ENCODE data around the gene HDGF. TPM values are rescaled to one million over a fixed set of nuclear protein-coding genes. Genes with fewer than 3 reads are reported as not detected.

HDGF gene
- total and polyA plus RNA-seq, 4 donors: 41.7 to 148 (median 119) TPM

DNA sequence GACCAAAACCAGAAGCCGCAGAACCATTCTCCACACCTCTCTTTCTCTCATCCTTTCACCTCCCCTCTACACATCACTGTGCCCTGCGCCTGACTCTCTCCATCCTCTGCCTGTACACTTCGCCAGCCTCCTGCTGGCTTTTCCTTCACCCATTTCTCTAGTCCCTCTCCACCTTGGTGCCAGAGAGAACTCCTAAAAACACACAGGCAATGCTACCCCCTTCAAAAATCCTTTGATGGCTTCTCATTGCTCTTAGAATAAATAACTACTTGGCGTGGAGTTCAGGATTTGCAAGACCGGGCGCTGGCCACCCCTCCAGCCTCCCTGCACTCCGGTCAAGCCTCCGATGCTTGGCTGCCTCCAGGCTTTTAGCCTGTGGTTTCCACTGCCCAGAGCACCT, 54.7 kb downstream of the HDGF start:
- no peak for DNase-seq (ENCODE audit: low spot score)
- H3K4me3 ChIP-seq (ENCODE audit: low read depth in 1 of 3, low read length in 3 of 3): no peak overlapping the region
- no peak overlapping the region for H3K9ac ChIP-seq (ENCODE audit: low read depth in 1 of 2, low read length in 2 of 2)
- WGBS: 91% methylated on average over 8 of the region's 8 CpGs
- TF ChIP-seq, protein P1, sequence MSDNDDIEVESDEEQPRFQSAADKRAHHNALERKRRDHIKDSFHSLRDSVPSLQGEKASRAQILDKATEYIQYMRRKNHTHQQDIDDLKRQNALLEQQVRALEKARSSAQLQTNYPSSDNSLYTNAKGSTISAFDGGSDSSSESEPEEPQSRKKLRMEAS (IDR thresholded peaks at IDR 0.05): no peak
- TF ChIP-seq FOXA2 (IDR thresholded peaks at IDR 0.05): no peak
- no peak for TF ChIP-seq HNF4A (conservative IDR thresholded peaks at IDR 0.05)
- TF ChIP-seq RAD21 (IDR thresholded peaks at IDR 0.05): no peak
- TF ChIP-seq HNF4G (IDR thresholded peaks at IDR 0.05): no peak
- TF ChIP-seq, protein P2, sequence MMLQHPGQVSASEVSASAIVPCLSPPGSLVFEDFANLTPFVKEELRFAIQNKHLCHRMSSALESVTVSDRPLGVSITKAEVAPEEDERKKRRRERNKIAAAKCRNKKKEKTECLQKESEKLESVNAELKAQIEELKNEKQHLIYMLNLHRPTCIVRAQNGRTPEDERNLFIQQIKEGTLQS (IDR thresholded peaks at IDR 0.05): no peak
- no peaks in the 10 kb centered on the region for H3K4me1 ChIP-seq (ENCODE audit: control insufficient read depth in 4 of 4, insufficient read depth in 4 of 4, low read length in 3 of 4)
- H3K36me3 ChIP-seq (ENCODE audit: control insufficient read depth in 4 of 4, insufficient read depth in 3 of 4, low read depth in 1 of 4, low read length in 3 of 4): no peaks in the 10 kb centered on the region
- no peaks in the 10 kb centered on the region for H3K9me3 ChIP-seq (ENCODE audit: control insufficient read depth in 4 of 4, low read length in 3 of 4)
- no peaks in the 10 kb centered on the region for H3K27me3 ChIP-seq (ENCODE audit: control insufficient read depth in 4 of 4, insufficient read depth in 4 of 4, low read length in 3 of 4)
- no peak overlapping the region for H3K27ac ChIP-seq (ENCODE audit: low read depth in 1 of 2, low read length in 2 of 2)

DNA sequence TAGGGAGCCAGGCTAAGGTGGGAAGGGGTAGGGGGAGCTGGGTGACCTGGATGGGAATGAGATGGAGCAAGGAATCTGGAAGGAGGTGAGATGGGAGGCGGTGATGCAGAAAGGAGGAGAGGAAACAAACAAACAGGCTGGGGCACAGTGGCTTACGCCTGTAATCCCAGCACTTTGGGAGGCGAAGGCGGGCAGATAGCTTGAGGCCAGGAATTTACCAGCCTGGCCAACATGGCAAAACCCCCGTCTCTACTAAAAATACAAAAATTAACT, 56.8 kb downstream of the HDGF start:
- Histone ChIP-seq H3K4me3 (ENCODE audit: low read depth in 1 of 3, low read length in 3 of 3) (no peak overlapping the region), H3K9ac (ENCODE audit: low read depth in 1 of 2, low read length in 2 of 2) (no peak overlapping the region), H3K27me3 (ENCODE audit: control insufficient read depth in 4 of 4, insufficient read depth in 4 of 4, low read length in 3 of 4) (peaks cover 0 to 2% (median under 1%) of the 10 kb centered on the region in 4 donors), H3K9me3 (ENCODE audit: control insufficient read depth in 4 of 4, low read length in 3 of 4) (no peaks in the 10 kb centered on the region), H3K27ac (ENCODE audit: low read depth in 1 of 2, low read length in 2 of 2) (no peak overlapping the region), H3K4me1 (ENCODE audit: control insufficient read depth in 4 of 4, insufficient read depth in 4 of 4, low read length in 3 of 4) (peaks cover 0 to 2% (median under 1%) of the 10 kb centered on the region in 4 donors), H3K36me3 (ENCODE audit: control insufficient read depth in 4 of 4, insufficient read depth in 3 of 4, low read depth in 1 of 4, low read length in 3 of 4) (no peaks in the 10 kb centered on the region)
- 87% methylated on average over 5 of the region's 5 CpGs for WGBS
- DNase-seq (ENCODE audit: low spot score): no peak
- no peak for TF ChIP-seq RXRA (IDR thresholded peaks at IDR 0.05)
- no peak for TF ChIP-seq RAD21 (IDR thresholded peaks at IDR 0.05)
- TF ChIP-seq, protein P2 (IDR thresholded peaks at IDR 0.05): no peak
- TF ChIP-seq FOXA1 (IDR thresholded peaks at IDR 0.05): no peak
- TF ChIP-seq HNF4G (IDR thresholded peaks at IDR 0.05): no peak
- TF ChIP-seq, protein P1 (IDR thresholded peaks at IDR 0.05): no peak
- no peak for TF ChIP-seq HNF4A (conservative IDR thresholded peaks at IDR 0.05)
- TF ChIP-seq, protein P3, sequence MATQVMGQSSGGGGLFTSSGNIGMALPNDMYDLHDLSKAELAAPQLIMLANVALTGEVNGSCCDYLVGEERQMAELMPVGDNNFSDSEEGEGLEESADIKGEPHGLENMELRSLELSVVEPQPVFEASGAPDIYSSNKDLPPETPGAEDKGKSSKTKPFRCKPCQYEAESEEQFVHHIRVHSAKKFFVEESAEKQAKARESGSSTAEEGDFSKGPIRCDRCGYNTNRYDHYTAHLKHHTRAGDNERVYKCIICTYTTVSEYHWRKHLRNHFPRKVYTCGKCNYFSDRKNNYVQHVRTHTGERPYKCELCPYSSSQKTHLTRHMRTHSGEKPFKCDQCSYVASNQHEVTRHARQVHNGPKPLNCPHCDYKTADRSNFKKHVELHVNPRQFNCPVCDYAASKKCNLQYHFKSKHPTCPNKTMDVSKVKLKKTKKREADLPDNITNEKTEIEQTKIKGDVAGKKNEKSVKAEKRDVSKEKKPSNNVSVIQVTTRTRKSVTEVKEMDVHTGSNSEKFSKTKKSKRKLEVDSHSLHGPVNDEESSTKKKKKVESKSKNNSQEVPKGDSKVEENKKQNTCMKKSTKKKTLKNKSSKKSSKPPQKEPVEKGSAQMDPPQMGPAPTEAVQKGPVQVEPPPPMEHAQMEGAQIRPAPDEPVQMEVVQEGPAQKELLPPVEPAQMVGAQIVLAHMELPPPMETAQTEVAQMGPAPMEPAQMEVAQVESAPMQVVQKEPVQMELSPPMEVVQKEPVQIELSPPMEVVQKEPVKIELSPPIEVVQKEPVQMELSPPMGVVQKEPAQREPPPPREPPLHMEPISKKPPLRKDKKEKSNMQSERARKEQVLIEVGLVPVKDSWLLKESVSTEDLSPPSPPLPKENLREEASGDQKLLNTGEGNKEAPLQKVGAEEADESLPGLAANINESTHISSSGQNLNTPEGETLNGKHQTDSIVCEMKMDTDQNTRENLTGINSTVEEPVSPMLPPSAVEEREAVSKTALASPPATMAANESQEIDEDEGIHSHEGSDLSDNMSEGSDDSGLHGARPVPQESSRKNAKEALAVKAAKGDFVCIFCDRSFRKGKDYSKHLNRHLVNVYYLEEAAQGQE (IDR thresholded peaks at IDR 0.05): no peak
- TF ChIP-seq TAF1 (conservative IDR thresholded peaks at IDR 0.05): no peak
- TF ChIP-seq, protein P4, sequence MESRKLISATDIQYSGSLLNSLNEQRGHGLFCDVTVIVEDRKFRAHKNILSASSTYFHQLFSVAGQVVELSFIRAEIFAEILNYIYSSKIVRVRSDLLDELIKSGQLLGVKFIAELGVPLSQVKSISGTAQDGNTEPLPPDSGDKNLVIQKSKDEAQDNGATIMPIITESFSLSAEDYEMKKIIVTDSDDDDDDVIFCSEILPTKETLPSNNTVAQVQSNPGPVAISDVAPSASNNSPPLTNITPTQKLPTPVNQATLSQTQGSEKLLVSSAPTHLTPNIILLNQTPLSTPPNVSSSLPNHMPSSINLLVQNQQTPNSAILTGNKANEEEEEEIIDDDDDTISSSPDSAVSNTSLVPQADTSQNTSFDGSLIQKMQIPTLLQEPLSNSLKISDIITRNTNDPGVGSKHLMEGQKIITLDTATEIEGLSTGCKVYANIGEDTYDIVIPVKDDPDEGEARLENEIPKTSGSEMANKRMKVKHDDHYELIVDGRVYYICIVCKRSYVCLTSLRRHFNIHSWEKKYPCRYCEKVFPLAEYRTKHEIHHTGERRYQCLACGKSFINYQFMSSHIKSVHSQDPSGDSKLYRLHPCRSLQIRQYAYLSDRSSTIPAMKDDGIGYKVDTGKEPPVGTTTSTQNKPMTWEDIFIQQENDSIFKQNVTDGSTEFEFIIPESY (IDR thresholded peaks at IDR 0.05): no peak
- TF ChIP-seq SP1 (IDR thresholded peaks at IDR 0.05): no peak
- TF ChIP-seq EGR1 (IDR thresholded peaks at IDR 0.05; ENCODE audit: low read depth in 2 of 2): no peak
- no peak for TF ChIP-seq JUND (IDR thresholded peaks at IDR 0.05)
- TF ChIP-seq, protein P5, sequence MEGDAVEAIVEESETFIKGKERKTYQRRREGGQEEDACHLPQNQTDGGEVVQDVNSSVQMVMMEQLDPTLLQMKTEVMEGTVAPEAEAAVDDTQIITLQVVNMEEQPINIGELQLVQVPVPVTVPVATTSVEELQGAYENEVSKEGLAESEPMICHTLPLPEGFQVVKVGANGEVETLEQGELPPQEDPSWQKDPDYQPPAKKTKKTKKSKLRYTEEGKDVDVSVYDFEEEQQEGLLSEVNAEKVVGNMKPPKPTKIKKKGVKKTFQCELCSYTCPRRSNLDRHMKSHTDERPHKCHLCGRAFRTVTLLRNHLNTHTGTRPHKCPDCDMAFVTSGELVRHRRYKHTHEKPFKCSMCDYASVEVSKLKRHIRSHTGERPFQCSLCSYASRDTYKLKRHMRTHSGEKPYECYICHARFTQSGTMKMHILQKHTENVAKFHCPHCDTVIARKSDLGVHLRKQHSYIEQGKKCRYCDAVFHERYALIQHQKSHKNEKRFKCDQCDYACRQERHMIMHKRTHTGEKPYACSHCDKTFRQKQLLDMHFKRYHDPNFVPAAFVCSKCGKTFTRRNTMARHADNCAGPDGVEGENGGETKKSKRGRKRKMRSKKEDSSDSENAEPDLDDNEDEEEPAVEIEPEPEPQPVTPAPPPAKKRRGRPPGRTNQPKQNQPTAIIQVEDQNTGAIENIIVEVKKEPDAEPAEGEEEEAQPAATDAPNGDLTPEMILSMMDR (IDR thresholded peaks at IDR 0.05; ENCODE audit: low read depth, low read length, missing input control): no peak
- no peak for TF ChIP-seq FOXA2 (IDR thresholded peaks at IDR 0.05)
